Uterus (tissue), 2 donors: ENCODE data around the gene FOXJ1.

Experiments used
- POLR2A ChIP-seq, 2 donors: fragments of 450-650 bp; IDR thresholded peaks; one replicate each; pipeline ENCODE4 v1.6.1; 2016; ENCODE audit warnings: antibody characterized with exemption in 2 of 2, mild to moderate bottlenecking in 1 of 2, moderate library complexity in 1 of 2
- TF ChIP-seq, protein P1 (sequence below), 4 experiments: fragments of 200-600 bp in 2 of 4; fragments of 450-650 bp in 2 of 4; sonication (generic) in 2 of 4; IDR thresholded peaks; one replicate each; pipeline ENCODE4 v1.5.1; 2016 to 2019; ENCODE audit warnings: antibody characterized with exemption in 4 of 4, mild to moderate bottlenecking in 2 of 4, moderate library complexity in 1 of 4

DNA sequence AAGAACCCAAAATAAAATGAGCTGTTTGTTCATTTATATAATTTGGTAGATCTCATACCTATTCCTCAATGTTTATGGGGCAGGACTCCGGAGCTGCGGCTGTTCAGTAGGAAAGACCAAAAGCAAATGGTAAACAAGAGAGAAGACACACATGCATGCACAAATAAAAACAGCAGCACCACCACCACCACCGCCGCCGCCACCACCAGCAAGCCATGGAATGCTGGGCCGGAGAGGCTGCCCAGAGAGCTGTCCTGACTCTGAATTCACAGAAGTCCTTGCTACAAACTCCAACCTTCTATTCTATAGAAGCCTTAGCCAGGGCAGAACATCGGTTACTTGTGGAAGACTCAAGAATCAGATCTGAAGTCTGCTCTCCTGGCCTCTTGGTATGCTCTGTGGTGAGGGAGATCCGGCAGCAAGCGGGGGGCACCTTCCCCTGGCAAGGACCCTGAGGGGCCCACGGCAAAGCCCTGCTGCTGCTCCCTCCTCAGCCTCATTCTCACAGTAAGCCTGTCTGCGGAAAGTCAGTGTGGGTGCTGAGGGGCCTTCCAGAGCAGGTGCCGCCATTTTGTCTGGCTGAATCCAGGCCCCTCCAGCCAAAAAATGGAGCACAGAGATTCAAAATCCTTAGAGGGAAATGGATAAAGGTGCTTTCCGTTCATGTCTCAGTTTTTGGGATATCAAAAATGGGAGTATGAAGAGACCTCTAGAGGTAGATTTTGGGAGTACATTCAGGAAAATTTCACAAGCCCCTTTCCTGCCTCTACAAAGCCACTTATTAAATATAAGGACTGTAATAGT, 6.4 kb upstream of the FOXJ1 start:
- TF ChIP-seq POLR2A (IDR thresholded peaks at IDR 0.05), result no peak
- TF ChIP-seq, protein P1, sequence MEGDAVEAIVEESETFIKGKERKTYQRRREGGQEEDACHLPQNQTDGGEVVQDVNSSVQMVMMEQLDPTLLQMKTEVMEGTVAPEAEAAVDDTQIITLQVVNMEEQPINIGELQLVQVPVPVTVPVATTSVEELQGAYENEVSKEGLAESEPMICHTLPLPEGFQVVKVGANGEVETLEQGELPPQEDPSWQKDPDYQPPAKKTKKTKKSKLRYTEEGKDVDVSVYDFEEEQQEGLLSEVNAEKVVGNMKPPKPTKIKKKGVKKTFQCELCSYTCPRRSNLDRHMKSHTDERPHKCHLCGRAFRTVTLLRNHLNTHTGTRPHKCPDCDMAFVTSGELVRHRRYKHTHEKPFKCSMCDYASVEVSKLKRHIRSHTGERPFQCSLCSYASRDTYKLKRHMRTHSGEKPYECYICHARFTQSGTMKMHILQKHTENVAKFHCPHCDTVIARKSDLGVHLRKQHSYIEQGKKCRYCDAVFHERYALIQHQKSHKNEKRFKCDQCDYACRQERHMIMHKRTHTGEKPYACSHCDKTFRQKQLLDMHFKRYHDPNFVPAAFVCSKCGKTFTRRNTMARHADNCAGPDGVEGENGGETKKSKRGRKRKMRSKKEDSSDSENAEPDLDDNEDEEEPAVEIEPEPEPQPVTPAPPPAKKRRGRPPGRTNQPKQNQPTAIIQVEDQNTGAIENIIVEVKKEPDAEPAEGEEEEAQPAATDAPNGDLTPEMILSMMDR (IDR thresholded peaks at IDR 0.05), result peak; percentile 38 to 61 (median 56)
